MCF 10A (cell line): Measurements from ENCODE around the gene CARHSP1. TPM values are rescaled to one million over a fixed set of nuclear protein-coding genes. Genes with fewer than 3 reads are reported as not detected.

ENCODE experiments used
- BruUV-seq: library from RNA; stranded (reverse); fragments of 400-500 nt; replicated peaks from 2 replicates; lab custom pipeline; 2021; lab: Mats Ljungman, UMichigan
- CTCF ChIA-PET: fragments of 300-600 bp; sonication (Branson Sonifier 250); formaldehyde crosslinking; extraction: SDS; loops from one replicate; lab custom pipeline; 2021; ENCODE audit warnings: antibody characterized with exemption, inconsistent platforms; lab: Yijun Ruan, JAX
- POLR2A ChIA-PET: fragments of 300-600, 350-650 bp; sonication (Branson Sonifier 250); formaldehyde crosslinking; extraction: SDS; loops from one replicate; lab custom pipeline; 2020; ENCODE audit warnings: antibody characterized with exemption, inconsistent platforms; lab: Yijun Ruan, JAX
- DNase-seq: peaks from one replicate; pipeline ENCODE4 v3.0.0-alpha.2; 2018; ENCODE audit not compliant: unreplicated experiment
- H3K27ac Mint-ChIP-seq: one replicate; pipeline ENCODE4 v1.8.0; 2022; ENCODE audit warnings: mild to moderate bottlenecking, low read depth, mixed read lengths; ENCODE audit not compliant: unreplicated experiment
- H3K27me3 Mint-ChIP-seq: one replicate; pipeline ENCODE4 v1.8.0; 2022; ENCODE audit warnings: mixed read lengths; ENCODE audit not compliant: insufficient read depth, unreplicated experiment
- H3K36me3 Mint-ChIP-seq: one replicate; pipeline ENCODE4 v1.8.0; 2022; ENCODE audit warnings: mild to moderate bottlenecking, moderate library complexity, mixed read lengths; ENCODE audit not compliant: insufficient read depth, unreplicated experiment
- H3K4me1 Mint-ChIP-seq: one replicate; pipeline ENCODE4 v1.8.0; 2022; ENCODE audit warnings: mixed read lengths; ENCODE audit not compliant: insufficient read depth, unreplicated experiment
- H3K4me3 Mint-ChIP-seq: one replicate; pipeline ENCODE4 v1.8.0; 2022; ENCODE audit warnings: mild to moderate bottlenecking, moderate library complexity, mixed read lengths; ENCODE audit not compliant: unreplicated experiment
- H3K9me3 Mint-ChIP-seq: one replicate; pipeline ENCODE4 v1.8.0; 2022; ENCODE audit warnings: mixed read lengths; ENCODE audit not compliant: unreplicated experiment
- intact Hi-C: fragments of 100-400 bp; cut with micrococcal nuclease; formaldehyde crosslinking; loops from 2 replicates; pipeline ENCODE4 v1.14.1; 2022
- total RNA-seq: library from RNA; stranded (reverse); gene quantifications from 2 replicates; pipeline ENCODE4 v1.2.3, GENCODE V29; 2022
- TF ChIP-seq, protein P1 (sequence below): fragments of 200-600 bp; IDR thresholded peaks from one replicate; pipeline ENCODE4 v1.8.0; 2022; ENCODE audit warnings: antibody characterized with exemption, mild to moderate bottlenecking; ENCODE audit not compliant: unreplicated experiment

The CARHSP1 gene
- total RNA-seq, 1 experiment from 2014 or later: 27.8 TPM

DNA sequence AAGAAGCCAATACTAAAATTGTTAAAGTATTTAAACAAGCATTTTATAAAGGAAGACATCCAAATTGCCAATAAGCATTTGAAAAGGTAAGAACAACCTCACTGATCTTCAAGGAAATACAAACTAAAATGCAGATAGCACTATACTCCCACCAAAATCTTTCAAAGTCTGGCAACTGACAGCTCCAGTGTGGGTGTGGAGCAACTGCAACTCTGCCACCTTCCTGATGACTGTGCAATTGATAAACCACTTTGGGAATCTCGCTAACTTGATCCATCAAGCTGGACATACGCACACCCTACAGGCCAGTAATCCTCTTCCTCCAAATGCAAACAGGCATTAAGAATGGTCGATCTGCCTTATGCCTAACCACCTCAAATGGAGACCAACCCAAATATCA is 45.3 kb upstream of the CARHSP1 start:
- peaks cover 91% of the 10 kb centered on the region for H3K36me3 Mint-ChIP-seq

GRCh38 chr16:8912793-8913192 is 44.0 kb upstream of the CARHSP1 start:
- no peaks in the 10 kb centered on the region for H3K27me3 Mint-ChIP-seq
- H3K4me3 Mint-ChIP-seq: no peak overlapping the region
- no peak for DNase-seq
- intact Hi-C loops: no loop called here
- TF ChIP-seq, protein P1, sequence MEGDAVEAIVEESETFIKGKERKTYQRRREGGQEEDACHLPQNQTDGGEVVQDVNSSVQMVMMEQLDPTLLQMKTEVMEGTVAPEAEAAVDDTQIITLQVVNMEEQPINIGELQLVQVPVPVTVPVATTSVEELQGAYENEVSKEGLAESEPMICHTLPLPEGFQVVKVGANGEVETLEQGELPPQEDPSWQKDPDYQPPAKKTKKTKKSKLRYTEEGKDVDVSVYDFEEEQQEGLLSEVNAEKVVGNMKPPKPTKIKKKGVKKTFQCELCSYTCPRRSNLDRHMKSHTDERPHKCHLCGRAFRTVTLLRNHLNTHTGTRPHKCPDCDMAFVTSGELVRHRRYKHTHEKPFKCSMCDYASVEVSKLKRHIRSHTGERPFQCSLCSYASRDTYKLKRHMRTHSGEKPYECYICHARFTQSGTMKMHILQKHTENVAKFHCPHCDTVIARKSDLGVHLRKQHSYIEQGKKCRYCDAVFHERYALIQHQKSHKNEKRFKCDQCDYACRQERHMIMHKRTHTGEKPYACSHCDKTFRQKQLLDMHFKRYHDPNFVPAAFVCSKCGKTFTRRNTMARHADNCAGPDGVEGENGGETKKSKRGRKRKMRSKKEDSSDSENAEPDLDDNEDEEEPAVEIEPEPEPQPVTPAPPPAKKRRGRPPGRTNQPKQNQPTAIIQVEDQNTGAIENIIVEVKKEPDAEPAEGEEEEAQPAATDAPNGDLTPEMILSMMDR: no peak
- ChIA-PET CTCF (interaction anchor here (0.9 to 2.2 kb wide), 2 partner anchors 23 to 96 kb away, joined by 3 to 11 read pairs; no protein-coding TSS in a partner anchor), POLR2A (no interaction called here)
- no peaks in the 10 kb centered on the region for H3K9me3 Mint-ChIP-seq
- H3K27ac Mint-ChIP-seq: no peak overlapping the region
- peaks cover 91% of the 10 kb centered on the region for H3K36me3 Mint-ChIP-seq
- no peaks in the 10 kb centered on the region for H3K4me1 Mint-ChIP-seq
- BruUV-seq: no TSS peak

More for the DNA sequence above, 45.3 kb upstream of the CARHSP1 start:
- H3K27ac Mint-ChIP-seq: no peak overlapping the region
- TF ChIP-seq, protein P1: no peak
- BruUV-seq: no TSS peak
- no peaks in the 10 kb centered on the region for H3K9me3 Mint-ChIP-seq
- DNase-seq: no peak
- CTCF ChIA-PET: interaction anchor here (0.7 to 4.0 kb wide), 2 partner anchors 18 to 94 kb away, joined by 3 to 15 read pairs; no protein-coding TSS in a partner anchor
- no peaks in the 10 kb centered on the region for H3K27me3 Mint-ChIP-seq
- POLR2A ChIA-PET: no interaction called here
- intact Hi-C loops: no loop called here
- H3K4me1 Mint-ChIP-seq: no peaks in the 10 kb centered on the region
- H3K4me3 Mint-ChIP-seq: no peak overlapping the region

- TF ChIP-seq, protein P1: no peak
- no peaks in the 10 kb centered on the region for H3K4me1 Mint-ChIP-seq
- no peak for DNase-seq
- ChIA-PET CTCF (interaction anchor here (0.5 to 2.2 kb wide), 3 partner anchors 25 to 246 kb away, joined by 3 to 13 read pairs (median 11); no protein-coding TSS in a partner anchor), POLR2A (no interaction called here)
- H3K27ac Mint-ChIP-seq: no peak overlapping the region
- no TSS peak for BruUV-seq
- intact Hi-C loops: no loop called here
- H3K9me3 Mint-ChIP-seq: no peaks in the 10 kb centered on the region
- no peak overlapping the region for H3K4me3 Mint-ChIP-seq
- peaks cover 87% of the 10 kb centered on the region for H3K36me3 Mint-ChIP-seq
- no peaks in the 10 kb centered on the region for H3K27me3 Mint-ChIP-seq
Observed at GRCh38 chr16:8910811-8911210, 42.0 kb upstream of the CARHSP1 start.

DNA sequence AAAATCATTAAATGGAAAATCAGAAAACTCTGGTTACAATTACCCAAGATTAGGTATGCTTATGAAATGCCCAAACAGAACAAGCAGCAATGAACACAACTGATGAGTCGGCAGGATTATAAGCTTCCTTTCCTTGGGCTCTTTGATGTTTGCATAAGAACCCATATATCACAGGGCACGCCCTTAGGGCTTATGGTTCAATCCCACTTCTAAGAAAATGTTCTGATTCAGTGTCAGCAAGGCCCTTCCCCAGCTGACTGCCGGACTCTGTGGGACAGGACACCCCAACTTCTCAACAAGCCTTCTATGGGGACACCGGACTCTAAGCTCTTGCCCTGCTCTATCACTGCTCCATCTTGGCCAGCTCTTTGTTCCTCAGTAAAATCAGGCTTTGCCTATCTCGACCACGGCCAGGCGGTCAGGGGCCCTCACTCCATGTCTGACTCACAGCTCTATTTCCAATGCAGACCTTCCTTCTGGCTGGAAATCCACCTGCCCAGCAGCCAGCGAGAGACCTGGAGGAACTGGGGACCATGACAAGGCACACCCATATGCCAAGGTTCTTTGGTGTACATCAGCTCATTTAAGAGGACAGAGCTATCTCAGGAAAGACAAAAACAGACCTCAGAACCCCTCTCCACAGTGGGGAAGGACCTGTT is 40.1 kb upstream of the CARHSP1 start:
- Mint-ChIP-seq H3K4me1 (no peaks in the 10 kb centered on the region), H3K4me3 (no peak overlapping the region), H3K36me3 (peaks cover 87% of the 10 kb centered on the region), H3K27me3 (no peaks in the 10 kb centered on the region), H3K27ac (peak overlapping the region; percentile 61), H3K9me3 (no peaks in the 10 kb centered on the region)
- no TSS peak for BruUV-seq
- TF ChIP-seq, protein P1: no peak
- POLR2A ChIA-PET: interaction anchor here (0.7 kb wide), 1 partner anchor 481 kb away, joined by 3 read pairs; no protein-coding TSS in a partner anchor
- CTCF ChIA-PET: interaction anchor here (0.5 to 0.9 kb wide), 5 partner anchors 9 to 1478 kb away, joined by 3 to 5 read pairs (median 3); no protein-coding TSS in a partner anchor
- peak; percentile 21 for DNase-seq
- intact Hi-C loops: no loop called here
